GM18499 (cell line): ENCODE results near the gene GABRB2.
"Not testable (repeated sequence)": the region's sequence is repeated elsewhere in the genome, so short reads cannot be mapped to it uniquely, and the experiment has no call there.

ENCODE experiments used
- ATAC-seq: cut with Tn5 transposase; IDR thresholded peaks from one replicate; pipeline ENCODE4 v1.9.1; 2021; ENCODE audit warnings: moderate number of reproducible peaks; ENCODE audit not compliant: insufficient read depth, unreplicated experiment

Gene GABRB2

DNA sequence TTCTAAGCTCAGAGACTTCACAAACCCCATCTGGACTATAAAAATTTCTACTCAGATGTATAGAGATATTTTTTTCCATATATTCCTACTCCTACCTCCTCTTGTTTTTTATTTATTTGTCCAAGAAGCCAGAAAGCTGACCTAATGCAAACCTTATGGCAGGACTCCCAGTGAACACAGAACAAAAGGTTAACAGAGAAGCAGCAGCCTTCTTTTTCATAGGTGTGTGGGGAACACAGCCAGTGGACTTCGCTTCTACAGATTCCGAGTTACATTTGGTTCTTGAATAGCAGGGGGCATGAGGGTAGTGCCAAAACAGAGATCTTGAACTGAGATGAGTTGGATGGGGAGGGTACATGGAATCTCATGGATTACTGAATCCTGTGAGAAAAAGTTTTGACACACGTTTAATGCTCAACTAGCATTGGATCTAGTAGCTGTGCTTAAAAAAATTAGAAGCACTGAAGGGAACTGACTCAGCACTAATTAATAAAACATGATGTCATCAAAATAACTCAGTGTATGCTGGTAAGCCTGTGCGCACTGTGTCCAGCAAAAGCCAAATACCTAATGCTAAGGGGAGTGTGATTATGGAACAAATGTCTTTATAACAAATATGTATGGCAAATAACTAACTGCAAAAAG lies 240.1 kb downstream of the GABRB2 start:
- no peak for ATAC-seq

DNA sequence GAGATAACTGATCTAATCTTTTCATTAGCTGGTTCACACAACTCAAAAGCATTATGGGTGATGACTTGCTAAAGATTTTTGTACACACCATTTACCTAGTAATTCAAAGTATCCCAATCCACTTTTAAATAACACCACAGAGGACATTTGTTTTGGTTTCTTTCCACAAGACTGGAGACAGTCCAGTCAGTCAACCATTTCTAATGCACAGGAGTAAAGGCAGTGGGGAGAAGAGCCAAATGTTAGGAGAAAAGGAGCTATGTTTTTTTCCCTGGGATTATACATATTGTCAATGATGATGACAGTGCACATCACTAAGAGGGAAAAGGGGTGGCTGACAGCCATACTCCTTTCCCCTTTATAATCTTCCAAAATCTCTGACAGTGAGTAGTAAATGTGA lies 240.9 kb downstream of the GABRB2 start:
- ATAC-seq = no peak

DNA sequence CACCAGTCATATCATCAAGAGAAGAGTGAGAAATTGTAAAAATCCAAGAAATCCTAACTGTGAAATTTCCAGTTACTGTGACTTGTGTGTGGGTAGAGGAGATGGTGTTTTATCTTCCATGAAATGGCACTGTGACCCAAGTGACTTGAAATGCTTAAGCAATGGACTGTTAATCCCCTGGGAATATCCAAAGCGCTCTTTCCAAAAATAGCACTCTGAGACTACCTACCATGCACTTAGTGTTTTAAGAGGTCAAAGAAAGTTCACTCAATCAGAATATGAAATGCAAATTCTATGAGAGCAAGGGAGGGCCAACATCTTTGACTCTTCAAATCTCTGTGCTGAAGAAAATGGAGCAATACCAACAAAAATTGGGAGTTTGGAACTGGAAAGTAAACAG lies 244.0 kb downstream of the GABRB2 start:
- no peak for ATAC-seq

DNA sequence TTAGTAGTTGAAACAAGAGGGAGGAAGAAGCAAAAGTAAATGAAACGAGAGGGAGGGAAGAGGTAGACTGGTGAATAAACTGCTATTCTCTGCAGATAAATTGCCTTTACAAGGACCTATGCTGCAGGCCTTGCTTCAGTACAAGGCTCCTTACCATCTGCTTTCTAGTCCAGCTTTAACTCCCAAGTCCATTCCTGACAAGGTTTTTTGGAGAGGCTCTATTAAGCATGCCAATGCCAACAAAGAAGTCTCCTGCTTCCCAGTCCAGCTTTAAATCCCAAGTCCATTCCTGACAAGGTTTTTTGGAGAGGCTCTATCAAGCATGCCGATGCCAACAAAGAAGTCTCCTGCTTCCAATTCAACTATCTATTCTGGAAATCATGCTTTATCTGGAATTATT lies 244.9 kb downstream of the GABRB2 start:
- ATAC-seq = no peak

DNA sequence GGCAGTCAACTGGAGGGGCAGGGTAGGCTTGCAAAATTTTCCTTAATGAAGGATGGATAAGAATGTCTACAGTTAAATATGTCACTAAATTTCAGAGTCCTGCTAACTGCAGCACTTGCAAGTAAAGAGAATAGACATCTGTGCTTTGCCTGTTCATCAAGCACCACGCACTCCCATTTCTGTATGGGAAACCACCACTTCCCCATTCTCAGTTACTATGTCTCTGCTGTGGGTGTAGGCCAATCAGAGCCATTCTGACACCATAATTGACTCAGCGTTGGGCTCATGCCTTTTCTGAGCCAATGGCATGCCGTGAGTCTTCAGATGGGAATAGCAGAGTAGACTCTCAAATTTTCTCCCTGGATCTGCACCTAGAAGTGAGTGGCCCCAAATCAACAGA lies 247.5 kb downstream of the GABRB2 start:
- peak; percentile 90 for ATAC-seq

DNA sequence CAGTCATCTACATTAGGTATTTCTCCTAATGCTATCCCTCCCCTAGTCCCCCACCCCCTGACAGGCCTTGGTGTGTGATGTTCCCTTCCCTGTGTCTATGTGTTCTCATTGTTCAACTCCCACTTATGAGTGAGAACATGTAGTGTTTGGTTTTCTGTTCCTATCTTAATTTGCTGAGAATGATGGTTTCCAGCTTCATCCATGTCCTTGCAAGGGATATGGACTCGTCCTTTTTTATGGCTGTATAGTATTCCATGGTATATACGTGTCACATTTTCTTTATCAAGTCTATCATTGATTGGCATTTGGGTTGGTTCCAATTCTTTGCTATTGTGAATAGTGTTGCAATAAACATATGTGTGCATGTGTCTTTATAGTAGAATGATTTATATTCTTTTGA lies 249.1 kb downstream of the GABRB2 start:
- not testable (repeated sequence) for ATAC-seq

DNA sequence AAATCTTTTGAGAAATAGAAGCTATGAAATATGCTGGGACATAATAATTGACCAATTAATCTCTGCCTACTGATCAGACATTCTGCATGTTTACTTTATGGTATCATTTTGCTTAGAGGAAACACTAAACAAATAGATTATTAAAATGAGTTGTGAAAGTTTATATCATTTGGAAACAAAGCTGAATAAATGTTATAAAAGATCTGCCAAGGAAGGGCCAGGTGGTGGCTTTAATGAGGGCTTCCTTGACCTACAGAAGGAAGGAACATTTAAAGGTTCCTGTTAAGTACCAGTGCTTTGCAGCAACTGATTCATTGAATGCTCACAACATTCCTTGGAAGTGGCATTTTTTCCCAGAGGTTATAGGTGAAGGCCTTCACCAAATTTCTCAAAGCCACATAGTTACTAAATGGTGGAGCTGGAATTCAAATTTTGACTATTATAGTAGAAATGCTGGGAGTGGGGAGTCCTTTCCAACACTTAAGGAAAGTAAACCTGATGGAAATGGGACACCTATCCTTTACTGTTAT lies 250.7 kb downstream of the GABRB2 start:
- no peak for ATAC-seq

DNA sequence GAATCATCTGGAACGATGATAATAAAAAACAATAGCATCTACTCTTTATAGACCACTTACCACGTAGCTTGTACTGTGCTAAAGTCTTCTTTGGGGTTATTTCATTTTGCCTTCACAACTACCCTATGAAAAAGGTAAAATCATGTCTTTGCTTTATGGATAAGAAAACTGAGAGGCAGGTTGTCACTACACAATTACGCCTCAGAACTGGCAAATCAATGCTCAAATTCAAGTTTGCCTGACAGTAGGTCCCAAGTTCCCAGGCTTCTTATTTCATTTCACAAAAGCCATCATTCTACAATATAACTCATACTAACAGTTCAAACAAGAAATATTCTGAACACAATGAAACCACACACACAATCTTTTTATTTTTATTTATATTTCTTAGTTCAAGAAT lies 258.5 kb downstream of the GABRB2 start:
- no peak for ATAC-seq

DNA sequence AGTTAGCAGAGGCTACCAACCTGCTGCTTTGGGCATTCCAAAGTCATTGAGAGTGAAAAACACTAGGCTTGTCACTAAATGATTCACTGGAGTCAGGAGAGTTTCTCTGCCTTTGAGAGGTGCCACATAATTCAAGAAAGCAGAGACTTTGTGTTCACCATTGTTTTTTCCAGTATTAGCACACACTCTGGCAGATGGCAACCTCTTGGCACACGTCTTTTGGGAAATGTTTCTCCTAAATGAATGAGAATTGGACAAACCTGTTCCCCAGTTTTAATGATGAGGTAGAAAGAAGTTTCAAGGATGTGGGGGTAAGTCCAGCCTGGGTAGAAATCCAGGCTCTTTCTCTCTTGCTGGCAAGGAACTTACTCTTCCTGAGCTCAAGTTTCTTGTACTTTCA lies 259.1 kb downstream of the GABRB2 start:
- ATAC-seq = no peak

DNA sequence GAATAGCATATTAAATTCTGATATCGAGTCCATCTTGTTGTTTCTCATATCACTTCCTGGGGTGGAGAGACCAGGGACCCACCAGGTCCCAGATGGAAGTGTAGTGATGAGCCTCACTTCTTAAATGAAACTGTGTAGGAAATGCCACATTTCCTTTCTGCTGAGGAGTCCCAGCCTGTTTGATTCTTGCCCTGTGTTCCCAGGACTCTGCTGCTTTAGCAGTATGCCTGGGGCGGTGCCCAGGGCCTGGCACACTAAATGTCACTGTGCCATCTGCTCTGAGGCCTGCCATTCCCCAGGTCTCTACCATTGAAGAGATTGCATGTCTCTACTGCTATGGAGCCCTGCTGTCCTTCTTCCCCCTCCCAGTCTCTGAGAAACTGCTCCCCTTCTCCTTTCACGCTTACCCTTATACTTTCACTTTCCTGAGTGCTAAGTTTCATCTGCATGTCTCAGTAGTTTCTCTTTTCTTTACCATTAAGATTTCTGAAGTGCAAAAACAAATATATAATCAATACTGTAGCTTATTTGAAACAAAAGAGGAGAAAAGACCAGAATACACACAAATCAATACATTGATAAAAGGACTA lies 260.4 kb downstream of the GABRB2 start:
- peak; percentile 96 for ATAC-seq

DNA sequence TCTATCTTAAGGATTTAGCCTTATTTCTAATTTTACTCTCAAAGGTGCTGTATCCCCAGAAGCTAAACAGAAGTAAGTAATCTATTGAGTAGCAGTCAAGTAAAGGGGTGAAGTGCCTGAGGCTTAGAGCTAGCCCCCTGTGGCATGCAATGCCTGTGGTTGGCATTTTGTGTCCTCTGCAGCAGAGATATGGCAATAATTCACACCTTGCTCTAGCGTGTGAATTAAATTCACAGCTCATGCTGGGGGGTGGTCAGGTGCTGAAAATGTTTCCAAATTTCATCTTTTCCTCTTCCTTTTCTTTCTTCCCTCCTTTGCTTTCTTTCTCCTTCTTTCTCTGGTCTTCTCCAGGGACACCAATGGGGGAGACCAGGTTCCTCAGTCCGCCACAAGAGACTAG lies 262.1 kb downstream of the GABRB2 start:
- no peak for ATAC-seq

DNA sequence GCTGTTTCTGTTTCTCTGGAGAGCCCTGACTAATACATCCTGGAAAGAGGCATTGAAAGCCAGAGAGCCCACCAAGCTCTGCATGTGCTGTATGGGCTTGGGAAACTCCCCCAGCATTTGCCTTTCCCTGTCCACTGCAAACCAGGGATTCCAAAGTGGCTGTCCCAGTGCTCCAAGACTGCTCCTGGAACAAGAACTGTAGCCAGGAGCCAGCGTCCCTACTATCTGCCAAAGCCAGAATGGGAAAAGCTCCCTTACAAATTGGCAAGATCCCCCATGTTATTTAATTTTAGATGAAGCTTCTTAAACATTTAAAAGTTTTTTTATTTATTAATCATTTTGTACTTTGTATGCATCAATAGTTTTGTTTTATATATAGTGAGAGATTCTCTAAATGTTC lies 263.2 kb downstream of the GABRB2 start:
- no peak for ATAC-seq

DNA sequence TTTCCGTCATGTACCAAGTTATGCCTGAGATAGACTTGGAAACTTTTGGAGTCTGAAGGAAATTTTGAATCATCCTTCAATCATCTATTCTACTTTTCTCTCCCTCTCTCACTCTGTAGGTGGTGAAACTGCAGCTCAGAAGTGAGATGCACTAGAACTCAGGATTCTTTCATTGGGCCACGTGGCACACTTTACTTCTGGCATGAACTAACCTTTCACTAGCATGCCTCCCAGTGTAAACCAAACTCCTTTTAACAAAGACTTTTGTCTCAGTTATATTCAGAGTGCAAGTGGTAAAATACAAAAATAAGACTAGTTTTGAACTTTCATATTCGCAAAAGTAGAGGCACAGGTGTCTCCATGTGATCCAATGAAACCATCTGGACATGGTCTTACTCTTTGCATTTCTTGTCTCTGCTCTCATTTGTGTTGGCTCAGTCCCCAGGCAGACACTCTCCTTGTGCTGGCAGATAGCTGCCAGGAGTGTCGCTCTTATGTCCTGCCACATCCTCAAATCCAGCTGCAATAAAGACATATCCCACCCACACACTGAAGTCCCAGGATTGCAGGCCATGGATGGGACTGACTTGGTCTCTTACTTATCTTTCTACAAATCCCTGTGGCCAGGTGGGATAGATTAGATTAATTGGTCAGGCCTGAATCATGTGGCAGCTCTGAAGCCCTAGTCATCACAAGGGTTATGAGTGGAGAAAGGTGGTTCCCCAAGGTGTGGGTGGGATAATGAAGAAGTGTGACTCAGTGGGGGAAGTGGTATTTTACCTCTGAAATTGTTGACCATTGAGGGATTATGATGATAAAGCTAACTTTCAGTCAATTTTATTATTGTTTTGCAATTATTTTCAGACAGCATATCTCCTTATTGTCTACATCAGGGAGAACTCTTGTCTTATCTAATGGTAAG lies 267.5 kb downstream of the GABRB2 start:
- ATAC-seq = peak; percentile 60

DNA sequence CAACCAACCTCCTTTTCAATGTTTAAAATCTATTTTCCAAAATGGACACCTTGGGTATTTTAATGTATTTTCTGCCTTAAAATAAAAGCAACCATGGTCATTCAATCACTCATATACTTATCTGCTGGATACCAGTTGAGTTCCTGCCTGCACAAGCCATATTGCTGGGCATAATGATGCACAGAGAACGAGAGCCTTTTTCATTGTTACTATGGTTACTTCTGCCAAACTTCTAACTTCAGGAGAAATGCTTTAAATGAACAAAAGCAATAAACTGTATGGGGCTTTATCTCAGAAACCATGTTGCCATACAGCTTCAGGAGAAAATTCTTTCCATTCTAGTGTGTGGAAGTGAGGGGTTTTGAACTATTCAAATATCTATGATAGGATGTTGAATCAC lies 269.5 kb downstream of the GABRB2 start:
- ATAC-seq = no peak

DNA sequence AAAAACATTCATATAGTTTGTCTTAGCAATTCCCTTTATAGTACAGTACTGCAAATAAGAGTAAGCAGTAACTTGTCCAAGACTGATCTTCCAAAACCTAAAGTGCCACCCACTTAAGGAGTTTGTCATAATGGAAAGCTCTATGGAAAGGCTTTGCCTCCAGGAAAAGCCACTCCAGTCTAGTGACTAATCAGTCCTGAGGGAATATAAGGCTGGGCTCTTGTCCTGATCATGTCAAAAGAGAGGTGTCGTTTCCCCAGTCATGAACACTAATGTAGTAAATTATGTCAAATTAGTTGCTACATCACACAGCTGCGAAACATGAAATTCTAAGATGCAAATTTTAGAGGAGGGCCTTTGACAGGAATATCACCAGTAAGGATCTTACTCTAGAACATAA lies 271.6 kb downstream of the GABRB2 start:
- ATAC-seq = no peak

DNA sequence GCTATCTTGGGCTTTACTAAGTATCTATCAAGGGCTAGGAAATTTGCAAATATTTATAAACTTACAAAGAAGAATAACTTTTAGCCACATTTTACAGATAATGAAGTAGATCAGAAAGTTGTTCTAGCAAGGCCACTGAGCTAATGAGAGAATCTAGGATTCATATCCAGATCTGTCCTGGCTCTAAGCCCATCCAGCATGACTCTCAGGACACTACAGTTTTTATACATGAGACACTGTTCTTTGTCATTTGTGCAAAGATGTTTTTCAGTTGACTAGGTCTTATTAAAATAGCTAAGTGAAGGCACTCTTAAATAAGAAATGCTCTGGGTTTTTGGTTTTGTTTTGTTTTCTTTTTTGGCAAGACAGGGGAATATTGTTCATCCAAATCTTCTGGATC lies 273.1 kb downstream of the GABRB2 start:
- no peak for ATAC-seq

DNA sequence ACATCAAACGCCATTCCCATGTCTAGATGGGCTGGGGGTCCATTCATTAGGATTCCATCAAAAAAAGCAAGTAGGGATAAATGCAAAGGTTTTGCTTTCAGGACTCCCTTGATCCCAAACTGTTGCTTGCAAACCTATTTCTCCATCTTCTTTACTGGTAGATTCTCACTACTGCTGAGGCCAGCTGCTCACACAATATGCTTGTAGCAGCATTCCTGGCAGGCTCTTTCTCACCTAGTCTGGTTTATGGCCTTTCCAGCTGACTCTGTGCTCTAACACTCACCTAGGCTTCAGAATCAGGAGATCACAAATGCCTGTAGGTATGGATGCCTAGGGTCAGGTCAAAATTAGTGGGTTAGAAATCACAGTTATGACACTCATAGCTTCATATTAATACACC lies 274.7 kb downstream of the GABRB2 start:
- no peak for ATAC-seq

DNA sequence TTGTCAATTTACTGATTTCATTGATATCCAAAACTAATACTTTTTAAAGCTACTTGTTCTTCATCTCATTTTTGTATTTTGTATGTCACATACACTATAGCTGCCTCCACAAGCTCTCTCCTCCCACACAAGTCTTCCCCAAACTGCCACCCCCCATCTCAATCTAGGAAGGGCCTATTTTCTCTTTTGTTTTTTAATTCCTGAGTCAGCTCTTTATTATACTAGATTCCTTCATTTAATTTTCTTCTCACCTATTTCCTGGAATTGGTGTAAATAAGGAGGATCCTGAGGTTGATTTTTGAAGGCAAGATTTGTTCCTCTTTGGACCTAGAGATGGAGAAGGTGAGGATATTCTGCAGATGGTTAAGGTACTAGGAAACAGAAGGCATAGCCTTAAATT lies 277.4 kb downstream of the GABRB2 start:
- ATAC-seq = no peak

DNA sequence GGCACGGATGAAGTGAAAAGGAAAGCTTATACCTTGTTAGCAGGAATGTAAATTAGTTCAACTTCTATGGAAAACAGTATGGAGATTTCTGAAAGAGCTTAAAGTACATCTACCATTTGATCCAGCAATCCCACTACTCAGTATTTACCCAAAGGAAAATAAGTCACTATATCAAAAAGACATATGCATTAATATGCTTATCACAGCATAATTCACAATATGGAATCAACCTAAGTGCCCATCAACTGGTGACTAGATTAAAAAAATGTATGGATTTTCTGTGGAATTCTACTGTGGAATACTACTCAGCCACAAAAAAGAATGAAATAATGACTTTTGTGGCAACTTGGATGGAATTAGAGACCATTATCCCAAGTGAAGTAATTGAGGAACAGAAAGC lies 279.6 kb downstream of the GABRB2 start:
- no peak for ATAC-seq

DNA sequence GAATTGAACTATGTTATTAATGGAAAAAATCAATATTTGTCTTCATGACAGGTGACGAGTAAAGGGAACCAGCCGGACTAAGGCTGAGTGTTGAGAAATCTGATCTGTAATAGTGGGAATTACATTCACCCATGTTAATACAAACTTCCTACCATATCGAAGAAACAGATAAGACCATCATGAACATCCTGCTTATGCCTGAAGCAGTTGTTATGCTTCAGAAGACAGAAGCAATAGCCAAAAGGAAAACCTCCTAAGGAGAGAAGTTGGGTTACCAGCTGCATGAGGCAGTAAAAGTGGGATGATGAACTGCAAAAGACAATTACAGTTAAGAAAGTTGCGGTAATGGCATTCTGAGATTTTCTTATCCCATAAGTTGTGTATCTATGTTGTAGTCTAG lies 281.5 kb downstream of the GABRB2 start:
- no peak for ATAC-seq

DNA sequence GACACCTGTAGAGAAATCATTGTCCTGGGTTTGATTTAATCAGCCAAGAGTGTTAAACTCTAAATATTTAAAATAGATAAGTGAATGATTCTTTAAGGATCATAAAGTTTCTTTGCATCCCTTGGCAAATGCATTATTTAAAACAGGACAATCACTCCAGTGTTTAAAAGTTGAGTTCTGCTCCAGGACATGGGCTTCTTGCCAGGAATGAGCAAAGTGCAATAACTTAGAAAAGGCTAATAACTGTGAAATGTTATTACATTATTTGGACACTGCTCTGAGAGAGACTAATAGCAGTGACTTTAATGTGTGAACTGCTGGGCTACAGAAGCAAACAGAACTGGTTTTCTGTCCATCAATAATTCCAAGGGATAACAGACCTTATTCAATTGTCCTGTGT lies 283.3 kb downstream of the GABRB2 start:
- no peak for ATAC-seq
